Measurements from ENCODE around the gene C9orf78.

DNA sequence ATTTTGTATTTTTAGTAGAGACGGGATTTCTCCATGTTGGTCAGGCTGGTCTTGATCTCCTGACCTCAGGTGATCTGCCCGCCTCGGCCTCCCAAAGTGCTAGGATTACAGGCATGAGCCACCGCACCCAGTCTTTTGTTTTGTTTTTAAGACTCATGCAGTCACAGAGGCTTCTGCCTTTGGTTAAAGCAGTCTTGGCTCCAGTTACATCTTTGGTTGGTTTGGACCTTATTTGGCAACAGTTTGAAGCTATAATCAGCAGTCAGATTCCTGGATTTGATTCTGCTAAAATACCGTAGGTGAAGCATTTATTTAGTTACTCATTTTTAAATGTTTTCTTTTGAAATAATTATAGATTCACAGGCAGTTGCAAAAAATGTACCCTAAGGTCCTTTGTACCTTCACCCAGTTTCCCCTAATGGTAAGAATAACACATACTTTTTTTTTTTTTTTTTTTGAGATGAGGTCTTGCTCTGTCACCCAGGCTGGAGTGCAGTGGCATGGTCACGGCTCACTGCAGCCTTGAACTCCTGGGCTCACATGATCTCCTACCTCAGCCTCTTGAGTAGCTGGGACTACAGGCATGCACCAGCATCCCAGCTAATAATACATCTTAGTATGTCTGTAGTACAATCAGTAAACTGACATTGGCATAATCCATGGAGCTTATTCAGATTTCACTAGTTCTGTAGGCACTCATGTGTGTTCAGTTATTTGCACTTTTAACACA, 15.9 kb upstream of the C9orf78 start:
- TF ChIP-seq, protein P1, sequence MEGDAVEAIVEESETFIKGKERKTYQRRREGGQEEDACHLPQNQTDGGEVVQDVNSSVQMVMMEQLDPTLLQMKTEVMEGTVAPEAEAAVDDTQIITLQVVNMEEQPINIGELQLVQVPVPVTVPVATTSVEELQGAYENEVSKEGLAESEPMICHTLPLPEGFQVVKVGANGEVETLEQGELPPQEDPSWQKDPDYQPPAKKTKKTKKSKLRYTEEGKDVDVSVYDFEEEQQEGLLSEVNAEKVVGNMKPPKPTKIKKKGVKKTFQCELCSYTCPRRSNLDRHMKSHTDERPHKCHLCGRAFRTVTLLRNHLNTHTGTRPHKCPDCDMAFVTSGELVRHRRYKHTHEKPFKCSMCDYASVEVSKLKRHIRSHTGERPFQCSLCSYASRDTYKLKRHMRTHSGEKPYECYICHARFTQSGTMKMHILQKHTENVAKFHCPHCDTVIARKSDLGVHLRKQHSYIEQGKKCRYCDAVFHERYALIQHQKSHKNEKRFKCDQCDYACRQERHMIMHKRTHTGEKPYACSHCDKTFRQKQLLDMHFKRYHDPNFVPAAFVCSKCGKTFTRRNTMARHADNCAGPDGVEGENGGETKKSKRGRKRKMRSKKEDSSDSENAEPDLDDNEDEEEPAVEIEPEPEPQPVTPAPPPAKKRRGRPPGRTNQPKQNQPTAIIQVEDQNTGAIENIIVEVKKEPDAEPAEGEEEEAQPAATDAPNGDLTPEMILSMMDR (IDR thresholded peaks at IDR 0.05), result no peak
- no peak for TF ChIP-seq POLR2A (IDR thresholded peaks at IDR 0.05)
